SK-N-SH treated with all-trans-retinoic acid at 6 μM for 48 hours (cell line): ENCODE data around the gene CPZ.

ENCODE experiments used
- ARNTL ChIP-seq: fragments of 450-650 bp; formaldehyde crosslinking; IDR thresholded peaks from 2 replicates; pipeline ENCODE4 v1.5.0; 2020; ENCODE audit warnings: low read depth, mild to moderate bottlenecking, moderate library complexity, borderline replicate concordance
- TCF4 ChIP-seq: fragments of 250-450 bp; sonication (Bioruptor Pico); IDR thresholded peaks from 2 replicates; pipeline ENCODE4 v1.8.0; 2021; ENCODE audit warnings: mild to moderate bottlenecking, moderate library complexity, borderline replicate concordance
- ZNF70 ChIP-seq: fragments of 450-650 bp; formaldehyde crosslinking; IDR thresholded peaks from 2 replicates; pipeline ENCODE4 v1.5.0; 2020; ENCODE audit warnings: mild to moderate bottlenecking, moderate library complexity

DNA sequence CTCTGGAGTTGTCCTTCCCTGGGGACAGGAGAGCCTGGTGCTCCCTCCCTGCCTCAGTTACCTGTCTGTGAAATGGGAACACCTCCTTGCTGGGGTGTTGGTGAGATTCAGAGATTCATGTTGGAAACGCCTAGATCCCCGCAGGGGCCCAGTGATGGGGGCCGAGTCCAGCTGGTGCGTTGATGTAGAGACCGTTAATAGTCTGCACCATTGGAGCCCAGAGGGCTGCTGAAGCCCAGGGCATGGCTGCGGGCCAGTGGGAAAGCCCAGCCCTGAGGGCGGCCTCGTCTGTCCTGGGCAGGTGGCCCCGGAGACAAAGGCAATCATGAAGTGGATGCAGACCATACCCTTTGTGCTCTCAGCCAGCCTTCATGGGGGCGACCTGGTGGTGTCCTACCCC lies 14.4 kb downstream of the CPZ start:
- TF ChIP-seq ZNF70 (CRISPR knock-in tag) (no peak), ARNTL (CRISPR knock-in tag) (no peak), TCF4 (no peak)
